Measurements from ENCODE around the gene PBRM1. TPM values are rescaled to one million over a fixed set of nuclear protein-coding genes. Genes with fewer than 3 reads are reported as not detected.

Gene PBRM1
- total RNA-seq, 2 donors from 2014 or later, result 73.4 to 78.5 TPM

GRCh38 chr3:52593103-52593502, 92.6 kb downstream of the PBRM1 start:
- no peak for TF ChIP-seq CTCF (conservative IDR thresholded peaks at IDR 0.05)
- H3K4me3 ChIP-seq (ENCODE audit: low read length), result no peak overlapping the region
- no peaks in the 10 kb centered on the region for H3K9me3 Mint-ChIP-seq
- peaks cover 57% of the 10 kb centered on the region for H3K36me3 Mint-ChIP-seq (ENCODE audit: low read depth)
- H3K27ac Mint-ChIP-seq, result no peak overlapping the region
- no peaks in the 10 kb centered on the region for H3K4me1 ChIP-seq (ENCODE audit: control insufficient read depth, insufficient read depth, low read length)
- no peaks in the 10 kb centered on the region for H3K27me3 ChIP-seq (ENCODE audit: control insufficient read depth, insufficient read depth, low read length, poor library complexity, severe bottlenecking)
- no peak overlapping the region for H3K27ac ChIP-seq (ENCODE audit: low read depth, low read length)
- DNase-seq, result no peak
- H3K9ac ChIP-seq (ENCODE audit: extremely low read depth, low read length, poor library complexity, severe bottlenecking), result no peak overlapping the region
- 95% methylated on average over 1 of the region's 1 CpG; no CpG with 5 or more reads in 1 of the 2 experiments for WGBS, 2 experiments (ENCODE audit: insufficient coverage in 1 of 2, insufficient read length in 1 of 2)
- H3K36me3 ChIP-seq (ENCODE audit: control insufficient read depth, insufficient read depth, low read length), result peaks cover 60% of the 10 kb centered on the region
- H3K4me3 Mint-ChIP-seq, result no peak overlapping the region
- H3K27me3 Mint-ChIP-seq (ENCODE audit: insufficient read depth), result no peaks in the 10 kb centered on the region
- peaks cover 5% of the 10 kb centered on the region for H3K4me1 Mint-ChIP-seq
- no peaks in the 10 kb centered on the region for H3K9me3 ChIP-seq (ENCODE audit: control insufficient read depth, low read length)

- peaks cover 71% of the 10 kb centered on the region for H3K36me3 ChIP-seq (ENCODE audit: control insufficient read depth, insufficient read depth, low read length)
- H3K9ac ChIP-seq (ENCODE audit: extremely low read depth, low read length, poor library complexity, severe bottlenecking), result no peak overlapping the region
- no peak overlapping the region for H3K4me3 Mint-ChIP-seq
- H3K27me3 Mint-ChIP-seq (ENCODE audit: insufficient read depth), result no peaks in the 10 kb centered on the region
- H3K27ac ChIP-seq (ENCODE audit: low read depth, low read length), result no peak overlapping the region
- no peaks in the 10 kb centered on the region for H3K9me3 Mint-ChIP-seq
- peaks cover 56% of the 10 kb centered on the region for H3K36me3 Mint-ChIP-seq (ENCODE audit: low read depth)
- no peaks in the 10 kb centered on the region for H3K9me3 ChIP-seq (ENCODE audit: control insufficient read depth, low read length)
- no peak overlapping the region for H3K4me3 ChIP-seq (ENCODE audit: low read length)
- WGBS, 2 experiments (ENCODE audit: insufficient coverage in 1 of 2, insufficient read length in 1 of 2), result 89 to 92% methylated on average over 3 to 6 of the region's 6 CpGs
- H3K27me3 ChIP-seq (ENCODE audit: control insufficient read depth, insufficient read depth, low read length, poor library complexity, severe bottlenecking), result no peaks in the 10 kb centered on the region
- DNase-seq, result no peak
- TF ChIP-seq CTCF (conservative IDR thresholded peaks at IDR 0.05), result no peak
- no peaks in the 10 kb centered on the region for H3K4me1 Mint-ChIP-seq
- no peak overlapping the region for H3K27ac Mint-ChIP-seq
- H3K4me1 ChIP-seq (ENCODE audit: control insufficient read depth, insufficient read depth, low read length), result no peaks in the 10 kb centered on the region
Observed at GRCh38 chr3:52574056-52574965, 111.4 kb downstream of the PBRM1 start.

GRCh38 chr3:52572221-52572620, 113.5 kb downstream of the PBRM1 start:
- H3K27me3 Mint-ChIP-seq (ENCODE audit: insufficient read depth), result no peaks in the 10 kb centered on the region
- DNase-seq, result no peak
- no peaks in the 10 kb centered on the region for H3K4me1 ChIP-seq (ENCODE audit: control insufficient read depth, insufficient read depth, low read length)

More at GRCh38 chr3:52572221-52572620, 113.5 kb downstream of the PBRM1 start:
- H3K4me1 Mint-ChIP-seq, result no peaks in the 10 kb centered on the region
- 70 to 85% methylated on average over 4 to 6 of the region's 6 CpGs for WGBS, 2 experiments (ENCODE audit: insufficient coverage in 1 of 2, insufficient read length in 1 of 2)
- H3K9ac ChIP-seq (ENCODE audit: extremely low read depth, low read length, poor library complexity, severe bottlenecking), result no peak overlapping the region
- TF ChIP-seq CTCF (conservative IDR thresholded peaks at IDR 0.05), result no peak
- H3K27me3 ChIP-seq (ENCODE audit: control insufficient read depth, insufficient read depth, low read length, poor library complexity, severe bottlenecking), result no peaks in the 10 kb centered on the region
- H3K36me3 Mint-ChIP-seq (ENCODE audit: low read depth), result peaks cover 46% of the 10 kb centered on the region
- no peak overlapping the region for H3K27ac Mint-ChIP-seq
- no peaks in the 10 kb centered on the region for H3K9me3 Mint-ChIP-seq
- H3K4me3 Mint-ChIP-seq, result no peak overlapping the region
- H3K4me3 ChIP-seq (ENCODE audit: low read length), result no peak overlapping the region
- no peak overlapping the region for H3K27ac ChIP-seq (ENCODE audit: low read depth, low read length)
- no peaks in the 10 kb centered on the region for H3K9me3 ChIP-seq (ENCODE audit: control insufficient read depth, low read length)
- peaks cover 62% of the 10 kb centered on the region for H3K36me3 ChIP-seq (ENCODE audit: control insufficient read depth, insufficient read depth, low read length)

Measured in endodermal cell (in vitro differentiated cells).